HG02852 (cell line): ENCODE data around the gene CD36.
A peak's percentile ranks its signal among the peaks of the same experiment; 100 is the strongest.

Experiments used
- ATAC-seq: cut with Tn5 transposase; IDR thresholded peaks from one replicate; pipeline ENCODE4 v1.9.1; 2021; ENCODE audit warnings: mild to moderate bottlenecking, moderate library complexity; ENCODE audit not compliant: unreplicated experiment

The CD36 gene

GRCh38 chr7:80686576-80686975, 48.1 kb downstream of the CD36 start:
- no peak for ATAC-seq

- ATAC-seq = peak; percentile 77
Measured at GRCh38 chr7:80699045-80699638, 60.7 kb downstream of the CD36 start.

- ATAC-seq = no peak
Measured at GRCh38 chr7:80699721-80700256, 61.3 kb downstream of the CD36 start.

- no peak for ATAC-seq
Measured at GRCh38 chr7:80703272-80703671, 64.8 kb downstream of the CD36 start.

GRCh38 chr7:80705130-80705781, 66.8 kb downstream of the CD36 start:
- no peak for ATAC-seq

- no peak for ATAC-seq
Measured at GRCh38 chr7:80707318-80707717, 68.9 kb downstream of the CD36 start.

GRCh38 chr7:80708123-80708522, 69.7 kb downstream of the CD36 start:
- no peak for ATAC-seq

- ATAC-seq = no peak
Measured at GRCh38 chr7:80711531-80711930, 73.1 kb downstream of the CD36 start.

GRCh38 chr7:80719261-80719660, 80.8 kb downstream of the CD36 start:
- no peak for ATAC-seq

- ATAC-seq = no peak
Measured at GRCh38 chr7:80720146-80720545, 81.7 kb downstream of the CD36 start.

- no peak for ATAC-seq
Measured at GRCh38 chr7:80721883-80722615, 83.6 kb downstream of the CD36 start.

GRCh38 chr7:80722616-80723195, 84.3 kb downstream of the CD36 start:
- no peak for ATAC-seq

GRCh38 chr7:80724249-80724871, 85.9 kb downstream of the CD36 start:
- no peak for ATAC-seq

GRCh38 chr7:80725181-80725611, 86.8 kb downstream of the CD36 start:
- no peak for ATAC-seq
